ENCODE measurements around the gene NCF2. TPM values are rescaled to one million over a fixed set of nuclear protein-coding genes. Genes with fewer than 3 reads are reported as not detected.
"Not testable (repeated sequence)": the region's sequence is repeated elsewhere in the genome, so short reads cannot be mapped to it uniquely, and the experiment has no call there.

NCF2 gene, protein sequence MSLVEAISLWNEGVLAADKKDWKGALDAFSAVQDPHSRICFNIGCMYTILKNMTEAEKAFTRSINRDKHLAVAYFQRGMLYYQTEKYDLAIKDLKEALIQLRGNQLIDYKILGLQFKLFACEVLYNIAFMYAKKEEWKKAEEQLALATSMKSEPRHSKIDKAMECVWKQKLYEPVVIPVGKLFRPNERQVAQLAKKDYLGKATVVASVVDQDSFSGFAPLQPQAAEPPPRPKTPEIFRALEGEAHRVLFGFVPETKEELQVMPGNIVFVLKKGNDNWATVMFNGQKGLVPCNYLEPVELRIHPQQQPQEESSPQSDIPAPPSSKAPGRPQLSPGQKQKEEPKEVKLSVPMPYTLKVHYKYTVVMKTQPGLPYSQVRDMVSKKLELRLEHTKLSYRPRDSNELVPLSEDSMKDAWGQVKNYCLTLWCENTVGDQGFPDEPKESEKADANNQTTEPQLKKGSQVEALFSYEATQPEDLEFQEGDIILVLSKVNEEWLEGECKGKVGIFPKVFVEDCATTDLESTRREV
- 0.08 TPM in 1 of 2 replicates, not detected in the other for total RNA-seq (2014; rRNA removed; shearing (Covaris generic))
- polyA plus RNA-seq (2015; cell fraction: cytosol; rRNA removed) = 0.10 TPM in 1 of 2 replicates, not detected in the other
- not detected in 2 replicates for polyA plus RNA-seq (2015; cell fraction: nucleus; rRNA removed)

DNA sequence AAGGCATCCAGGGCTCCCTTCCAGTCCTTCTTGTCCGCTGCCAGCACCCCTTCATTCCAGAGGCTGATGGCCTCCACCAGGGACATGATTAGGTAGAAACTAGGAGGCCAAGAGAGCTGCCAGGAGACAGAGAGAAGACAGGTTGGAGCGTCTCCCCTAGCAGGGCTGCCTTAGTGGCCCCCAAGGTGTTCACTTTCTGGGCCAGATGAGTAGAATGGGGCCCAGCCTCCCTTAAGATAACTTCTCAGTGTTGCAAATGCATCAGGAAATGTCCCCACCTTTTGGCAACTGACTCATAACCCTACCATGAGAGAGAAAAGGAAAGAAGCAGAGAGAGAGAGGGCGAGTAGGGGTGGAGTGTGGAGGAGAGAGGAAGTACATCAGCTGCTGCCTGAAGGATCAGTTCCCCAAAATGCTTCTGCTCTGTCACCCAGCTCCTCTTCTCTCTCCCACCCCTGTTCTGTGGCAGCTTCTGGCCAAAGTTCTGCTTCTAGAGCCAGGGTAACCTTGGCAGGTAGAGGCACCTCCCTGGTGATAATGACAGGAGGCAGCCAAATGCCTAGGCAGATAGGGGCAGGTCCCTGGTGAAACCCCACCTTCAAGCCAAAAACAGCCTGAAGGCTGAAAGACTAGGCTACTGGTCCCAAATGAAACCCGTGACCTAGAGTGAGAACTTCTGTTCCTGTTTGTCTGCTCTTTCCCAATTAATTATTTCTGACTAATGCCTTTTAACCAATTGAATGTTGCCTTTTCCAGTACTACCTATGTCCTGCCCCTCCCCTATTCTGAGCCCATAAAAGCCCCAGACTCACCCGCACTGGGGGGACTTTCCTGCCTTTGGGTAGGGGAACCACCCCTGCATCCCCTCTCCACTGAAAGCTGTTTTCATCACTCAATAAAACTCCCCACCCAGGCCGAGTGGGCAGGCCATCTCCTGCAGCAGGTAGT, at the start of gene NCF2:
Gene NCF2, minus strand, starts transcription at position 216 of the 948 bp plus-strand sequence. Its CDS starts 130 bp downstream, at position 86.
- DNase-seq (ENCODE audit: low read depth, low spot score) = no peak
- in situ Hi-C loops (cut with HindIII; ENCODE audit: low pct_unique_long_range_greater_than_20kb, low sequenced_read_pairs) = no loop called here

DNA sequence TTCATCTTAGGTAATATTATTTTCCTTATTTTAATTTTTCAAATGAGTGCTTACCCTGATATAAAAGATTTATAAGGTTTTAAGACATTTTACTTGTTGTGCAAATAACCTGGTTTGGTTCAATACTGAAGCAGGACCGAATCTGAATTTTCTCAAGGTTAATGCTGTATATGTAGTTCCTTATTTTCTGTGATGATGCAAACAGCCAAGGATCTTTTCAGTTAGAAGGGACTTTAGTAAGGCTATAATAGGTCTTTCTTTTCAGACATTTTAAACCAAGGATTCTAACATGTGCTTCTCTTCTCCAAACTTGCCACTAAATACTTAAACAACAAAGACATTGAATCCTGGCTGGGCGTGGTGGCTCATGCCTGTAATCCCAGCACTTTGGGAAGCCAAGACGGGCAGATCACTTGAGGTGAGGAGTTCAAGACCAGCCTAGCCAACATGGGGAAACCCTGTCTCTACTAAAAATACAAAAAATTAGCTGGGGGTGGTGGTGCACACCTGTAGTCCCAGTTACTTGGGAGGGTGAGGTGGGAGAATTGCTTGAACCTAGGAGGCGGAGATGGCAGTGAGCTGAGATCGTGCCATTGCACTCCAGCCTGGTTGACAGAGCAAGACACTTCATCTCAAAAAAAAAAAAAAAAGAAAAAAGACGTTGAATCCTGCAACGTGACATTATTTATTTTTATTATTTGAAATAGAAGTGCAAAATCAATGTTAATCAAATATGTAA, 48.6 kb upstream of the NCF2 start:
- no peak for DNase-seq (ENCODE audit: low read depth, low spot score)
- in situ Hi-C loops (cut with HindIII; ENCODE audit: low pct_unique_long_range_greater_than_20kb, low sequenced_read_pairs) = no loop called here

DNA sequence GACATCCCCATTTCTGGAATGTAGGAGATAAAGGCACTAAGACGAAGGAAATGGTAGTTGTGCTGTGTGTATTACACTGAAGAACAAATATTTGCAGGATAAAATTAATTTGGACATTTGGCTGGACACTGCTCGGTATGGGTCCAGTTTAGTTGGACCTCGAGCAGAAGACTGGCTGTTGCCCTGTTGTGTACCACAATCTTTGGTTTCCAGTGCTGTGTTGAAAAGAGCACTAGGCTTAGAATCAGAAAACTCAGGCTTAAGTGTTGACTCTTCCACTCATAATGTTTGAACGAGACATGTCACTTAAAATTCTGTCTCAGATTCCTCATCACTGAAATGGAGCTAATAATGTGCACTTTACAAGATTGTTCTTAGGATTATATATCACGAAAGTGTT, 46.5 kb upstream of the NCF2 start:
- in situ Hi-C loops (cut with HindIII; ENCODE audit: low pct_unique_long_range_greater_than_20kb, low sequenced_read_pairs) = no loop called here
- no peak for DNase-seq (ENCODE audit: low read depth, low spot score)

DNA sequence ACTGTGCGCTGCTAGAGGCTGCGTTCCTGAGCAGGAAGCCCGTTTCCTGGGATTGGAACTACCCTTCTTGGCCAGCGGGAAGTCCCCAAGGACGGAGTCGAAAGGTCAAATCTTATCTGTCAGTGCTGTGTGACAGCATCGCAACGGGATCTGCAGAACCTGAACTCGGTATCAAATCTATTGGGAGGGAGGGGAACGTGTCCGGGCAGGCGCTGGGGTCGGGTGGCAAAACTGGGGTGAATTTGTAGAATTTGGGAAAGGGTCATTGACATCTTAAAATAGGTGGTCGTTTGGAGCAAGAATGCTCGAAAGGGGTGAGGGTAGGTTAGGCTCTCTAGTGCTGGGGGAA, 46.0 kb upstream of the NCF2 start:
- in situ Hi-C loops (cut with HindIII; ENCODE audit: low pct_unique_long_range_greater_than_20kb, low sequenced_read_pairs) = no loop called here
- no peak for DNase-seq (ENCODE audit: low read depth, low spot score)

DNA sequence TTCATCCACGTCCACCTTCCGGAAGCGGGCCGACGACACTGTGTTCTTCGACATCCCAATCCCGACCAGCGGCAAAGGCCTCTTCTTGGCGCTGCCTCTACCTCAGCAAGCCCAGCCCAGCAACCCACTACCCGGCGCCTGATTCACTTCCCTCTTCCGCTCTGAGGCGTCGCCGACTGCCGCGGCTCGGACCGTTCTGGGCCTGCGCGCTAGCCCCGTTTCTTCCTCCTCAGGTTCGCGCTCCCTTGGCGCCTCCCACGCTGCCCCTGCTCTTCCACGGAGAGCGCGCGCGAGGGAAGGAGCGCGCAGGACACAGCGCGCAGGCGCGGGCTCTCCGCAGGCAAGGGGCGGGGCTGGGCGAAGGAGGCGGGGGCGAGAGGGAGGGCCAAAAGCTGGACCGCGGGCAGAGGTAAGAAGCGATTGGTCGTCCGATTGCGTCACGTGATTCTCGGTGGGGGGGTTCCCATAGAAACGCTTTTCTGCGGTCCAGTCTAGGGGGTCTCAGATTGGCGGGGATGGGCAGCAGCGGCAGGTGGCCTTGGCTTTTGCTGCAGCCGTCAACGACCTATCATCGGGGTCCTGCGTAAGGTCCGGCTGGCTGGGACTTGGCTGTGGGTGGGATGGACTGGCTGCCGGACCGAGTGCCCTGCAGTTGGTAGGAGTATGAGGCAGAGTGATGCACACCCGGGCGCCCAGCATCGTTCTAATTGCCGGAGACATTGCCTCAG, 45.5 kb upstream of the NCF2 start, which contains the start of gene ARPC5:
Gene ARPC5, minus strand, starts transcription at position 178 of the 728 bp plus-strand sequence. Its CDS starts 124 bp downstream, at position 54.
- in situ Hi-C loops (cut with HindIII; ENCODE audit: low pct_unique_long_range_greater_than_20kb, low sequenced_read_pairs) = no loop called here
- DNase-seq (ENCODE audit: low read depth, low spot score) = peak; percentile 97

DNA sequence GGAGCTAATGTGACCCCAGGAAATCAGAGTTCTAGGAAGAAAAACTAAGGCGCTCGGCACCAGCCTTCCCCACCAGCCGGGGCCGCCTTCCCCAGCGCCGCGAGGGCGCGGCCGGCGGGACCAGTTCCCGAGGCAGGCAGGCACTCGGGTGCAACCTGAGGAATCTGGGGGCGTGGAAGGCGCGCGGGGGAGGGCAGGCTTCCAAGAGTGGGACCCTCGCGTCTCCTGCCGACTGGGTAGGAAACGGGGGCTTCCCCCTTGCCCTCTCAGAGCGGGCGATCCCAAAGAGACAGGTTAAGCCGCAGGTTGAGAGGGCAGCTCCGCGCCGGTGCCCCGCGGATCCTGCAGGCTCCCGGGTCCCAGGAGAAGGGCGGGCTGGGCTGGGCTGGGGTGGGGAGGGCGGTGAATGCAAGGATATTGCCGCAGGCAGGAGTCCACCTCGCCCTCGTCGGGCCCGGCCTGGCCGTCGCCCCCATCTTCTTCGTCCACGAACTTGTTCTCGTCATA, 44.9 kb upstream of the NCF2 start:
- no peak for DNase-seq (ENCODE audit: low read depth, low spot score)
- in situ Hi-C loops (cut with HindIII; ENCODE audit: low pct_unique_long_range_greater_than_20kb, low sequenced_read_pairs) = no loop called here

DNA sequence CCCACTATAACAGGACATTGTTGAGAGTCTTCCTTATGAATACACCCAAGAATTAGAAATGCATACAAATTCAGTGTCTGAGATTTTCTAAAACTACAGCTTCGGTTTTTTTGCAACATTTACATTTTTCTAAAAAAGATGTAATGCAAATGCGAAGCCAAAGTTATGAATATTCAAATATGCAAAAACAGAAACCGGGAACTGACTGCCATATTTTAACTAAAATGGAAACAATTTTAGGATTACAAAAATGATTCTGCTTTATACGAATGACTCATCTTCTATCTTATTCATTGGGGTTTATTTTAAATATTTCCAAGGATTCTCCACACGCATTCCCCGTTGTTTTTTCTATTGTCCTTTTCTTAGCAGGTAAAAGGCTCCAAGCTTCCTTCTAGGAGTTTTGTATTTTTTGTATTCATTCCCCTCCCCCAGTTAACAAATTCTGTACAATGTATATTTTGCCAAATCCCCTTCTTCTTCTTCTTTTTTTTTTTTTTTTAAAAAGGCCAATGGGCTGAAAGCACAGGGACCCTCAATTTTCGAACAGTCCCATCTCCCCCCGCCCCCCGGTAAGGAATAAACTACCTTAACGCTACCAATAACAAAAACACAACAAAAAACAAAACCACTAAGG, 44.3 kb upstream of the NCF2 start:
- in situ Hi-C loops (cut with HindIII; ENCODE audit: low pct_unique_long_range_greater_than_20kb, low sequenced_read_pairs) = no loop called here
- DNase-seq (ENCODE audit: low read depth, low spot score) = no peak

DNA sequence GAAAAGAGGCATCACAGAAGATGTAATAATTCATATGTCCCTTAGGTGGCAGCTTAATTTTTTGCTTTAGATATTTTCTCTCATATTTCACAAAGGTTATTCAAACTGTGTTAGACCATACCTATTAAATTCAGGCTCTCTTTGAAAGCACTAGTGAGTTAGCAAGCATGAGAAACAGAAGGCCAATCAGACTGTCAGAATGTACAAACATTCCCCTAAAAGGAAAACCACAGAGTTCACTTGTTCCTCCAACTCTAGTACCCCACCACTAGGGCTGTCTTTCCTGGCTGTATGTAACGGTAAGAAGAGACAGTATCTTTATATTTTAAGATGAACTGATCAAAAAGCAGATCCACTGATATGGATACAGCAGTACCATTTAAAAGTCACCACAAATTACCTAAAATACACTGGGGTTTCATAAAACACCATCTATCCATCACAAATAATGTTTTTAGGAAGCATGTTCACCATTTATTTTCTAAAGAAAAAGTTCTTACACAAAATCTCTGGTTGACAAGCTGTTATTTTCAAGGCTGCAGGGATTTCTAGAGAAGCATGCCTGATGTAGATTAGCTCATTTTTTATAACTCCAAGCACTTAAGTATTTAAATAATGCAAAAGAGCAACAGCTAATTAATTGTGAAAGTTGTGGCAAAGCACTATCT, 43.6 kb upstream of the NCF2 start:
- in situ Hi-C loops (cut with HindIII; ENCODE audit: low pct_unique_long_range_greater_than_20kb, low sequenced_read_pairs) = no loop called here
- DNase-seq (ENCODE audit: low read depth, low spot score) = peak; percentile 72

DNA sequence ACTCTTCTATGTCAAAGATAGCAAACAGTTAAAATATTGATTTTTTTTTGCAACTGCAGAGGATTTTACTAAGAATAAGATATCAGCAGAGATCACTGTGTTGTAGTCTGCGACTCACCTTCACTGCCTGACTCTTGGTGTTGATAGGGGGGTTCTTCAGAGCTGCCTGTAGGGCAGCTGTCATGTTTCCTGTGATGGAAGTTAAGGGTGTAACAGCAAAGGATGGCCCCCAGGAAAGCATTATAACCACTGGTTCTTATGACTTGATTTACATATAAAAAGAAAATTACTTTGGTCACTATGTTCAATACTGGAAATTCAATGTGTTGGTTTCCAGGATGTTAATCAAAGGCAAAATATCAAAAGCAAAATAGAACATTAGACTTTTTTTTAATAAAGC, 42.7 kb upstream of the NCF2 start:
- no peak for DNase-seq (ENCODE audit: low read depth, low spot score)
- in situ Hi-C loops (cut with HindIII; ENCODE audit: low pct_unique_long_range_greater_than_20kb, low sequenced_read_pairs) = no loop called here

DNA sequence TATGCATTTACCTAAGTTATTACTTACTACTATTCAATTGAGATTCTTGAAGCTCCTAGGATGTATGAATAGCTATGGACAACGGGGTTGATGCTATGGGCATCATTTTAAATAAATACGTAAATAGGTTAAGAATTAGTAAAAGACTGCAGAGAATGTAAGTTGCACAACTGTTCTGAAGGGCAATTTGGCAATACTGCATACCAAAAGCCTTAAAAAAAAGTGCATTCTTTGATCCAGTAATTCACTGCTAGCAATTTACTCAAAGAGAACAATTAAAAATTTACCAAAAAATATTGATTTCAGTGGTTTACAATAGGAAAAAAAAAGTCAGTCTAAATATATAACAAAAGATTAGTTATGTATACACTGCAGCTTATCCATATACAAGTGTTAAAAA, 41.9 kb upstream of the NCF2 start:
- in situ Hi-C loops (cut with HindIII; ENCODE audit: low pct_unique_long_range_greater_than_20kb, low sequenced_read_pairs) = no loop called here
- DNase-seq (ENCODE audit: low read depth, low spot score) = no peak

DNA sequence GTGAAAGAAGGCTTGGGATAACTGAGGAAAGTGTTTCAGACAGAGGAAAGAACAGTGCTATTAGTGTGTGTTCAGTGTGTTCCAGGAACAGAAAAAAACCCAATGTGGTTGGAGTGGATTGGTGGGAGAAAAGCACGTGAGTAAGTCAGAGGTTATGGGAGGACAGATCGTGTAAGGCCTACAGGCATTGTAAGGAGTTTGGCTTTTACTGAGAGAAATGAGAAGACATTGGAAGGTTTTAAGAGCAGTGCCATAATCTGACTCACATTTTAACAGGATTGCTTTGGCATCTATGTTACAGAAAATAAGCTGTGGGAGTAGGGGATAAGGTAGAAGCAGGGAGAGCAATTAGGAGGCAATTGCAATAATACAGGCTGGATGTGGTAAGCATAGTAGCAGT, 40.5 kb upstream of the NCF2 start:
- in situ Hi-C loops (cut with HindIII; ENCODE audit: low pct_unique_long_range_greater_than_20kb, low sequenced_read_pairs) = no loop called here
- DNase-seq (ENCODE audit: low read depth, low spot score) = peak; percentile 94

DNA sequence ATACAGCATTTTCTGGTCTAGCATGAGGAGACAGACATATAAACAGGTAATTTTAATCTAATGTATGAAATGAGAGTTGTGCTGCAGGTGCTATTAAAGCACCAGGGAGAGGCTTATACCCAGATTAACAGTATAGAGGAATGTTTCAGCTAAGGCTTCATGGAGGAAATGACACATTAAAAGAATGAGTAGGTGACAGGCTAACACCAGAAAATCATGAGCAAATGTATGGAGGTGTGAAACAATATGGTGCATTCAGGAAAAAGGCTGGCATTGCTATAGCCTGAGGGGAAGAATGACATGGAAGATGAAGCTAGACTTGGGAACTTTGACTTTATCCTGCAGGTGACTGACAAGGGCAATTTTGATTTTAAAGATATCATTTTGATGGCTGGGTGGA, 38.3 kb upstream of the NCF2 start:
- in situ Hi-C loops (cut with HindIII; ENCODE audit: low pct_unique_long_range_greater_than_20kb, low sequenced_read_pairs) = no loop called here
- no peak for DNase-seq (ENCODE audit: low read depth, low spot score)

DNA sequence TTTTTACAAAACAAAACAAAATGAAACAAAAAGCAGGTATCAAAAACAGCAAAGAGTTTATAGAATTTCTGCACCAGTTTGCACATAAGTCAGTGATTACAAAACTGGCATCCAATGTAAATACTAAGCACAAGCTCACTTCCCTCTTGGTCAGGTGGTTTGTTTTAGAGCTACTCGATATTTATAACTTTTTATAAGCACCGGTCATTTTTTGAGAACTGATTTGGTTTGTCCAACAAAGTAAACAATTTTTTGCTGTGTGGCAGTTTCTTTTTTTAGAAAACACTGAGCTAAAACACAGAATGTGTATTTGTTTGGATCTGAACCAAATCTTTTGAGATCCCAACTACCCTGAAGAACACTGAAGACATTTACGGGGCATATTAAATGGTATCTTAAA, 36.0 kb upstream of the NCF2 start:
- DNase-seq (ENCODE audit: low read depth, low spot score); in situ Hi-C loops (cut with HindIII; ENCODE audit: low pct_unique_long_range_greater_than_20kb, low sequenced_read_pairs): not testable (repeated sequence)

DNA sequence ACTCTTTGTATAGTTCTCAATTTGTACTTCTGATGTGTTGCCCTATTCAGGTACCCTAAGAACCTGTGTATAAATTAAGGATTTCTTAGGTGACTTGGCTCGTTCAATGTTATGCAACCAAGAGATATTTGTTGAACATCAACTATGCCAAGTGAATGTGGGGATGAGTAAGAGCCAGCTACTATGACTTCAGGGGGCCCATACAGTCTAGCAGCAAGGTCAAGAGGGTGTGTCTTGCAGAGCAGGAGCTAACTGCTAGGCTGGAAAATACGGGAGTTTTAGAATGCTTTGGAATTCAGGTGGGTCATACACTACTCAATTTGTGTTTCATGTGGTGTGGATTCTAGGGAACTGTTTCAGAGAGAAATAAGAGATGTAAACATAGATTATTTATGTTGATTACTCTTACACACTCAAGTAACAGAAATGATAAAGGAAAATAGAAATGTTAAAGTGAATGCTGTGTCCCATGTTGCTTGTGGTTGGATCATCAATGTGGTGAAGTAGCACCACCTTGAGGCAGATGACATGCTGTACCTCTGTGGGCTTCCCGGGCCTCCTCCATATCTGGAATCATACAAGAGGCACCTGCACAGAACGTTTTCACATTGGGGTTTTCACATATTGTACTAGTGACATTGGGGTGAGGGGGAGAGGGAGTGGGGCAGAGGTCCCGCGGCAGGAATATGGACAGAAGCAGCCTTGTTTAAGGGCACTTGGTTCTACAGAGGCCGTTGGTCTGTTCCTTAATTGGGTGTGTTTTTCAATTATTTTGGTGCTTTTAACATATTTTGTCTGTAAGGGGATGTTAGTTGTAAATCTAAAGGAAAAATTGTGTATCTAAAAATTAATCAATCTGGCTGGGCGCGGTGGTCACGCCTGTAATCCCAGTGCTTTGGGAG, 32.9 kb upstream of the NCF2 start:
- in situ Hi-C loops (cut with HindIII; ENCODE audit: low pct_unique_long_range_greater_than_20kb, low sequenced_read_pairs) = no loop called here
- DNase-seq (ENCODE audit: low read depth, low spot score) = peak; percentile 75

DNA sequence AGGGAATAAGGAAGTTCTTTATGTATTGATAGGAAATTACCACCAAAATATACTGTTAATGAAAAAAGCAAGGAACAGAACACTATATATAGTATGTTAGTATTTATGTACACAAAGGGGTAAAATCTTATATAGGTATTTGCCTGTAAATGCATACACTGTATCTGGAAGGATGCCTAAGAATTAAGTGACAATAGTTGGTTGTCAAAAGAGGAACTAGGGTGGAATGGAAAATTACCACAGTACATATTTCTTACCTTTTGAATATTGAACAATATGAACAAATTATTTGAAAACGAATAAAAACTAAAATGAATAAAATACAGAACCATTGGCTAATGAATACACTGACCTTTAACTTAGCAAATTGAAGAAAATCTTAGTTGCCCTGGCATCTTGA, 31.8 kb upstream of the NCF2 start:
- in situ Hi-C loops (cut with HindIII; ENCODE audit: low pct_unique_long_range_greater_than_20kb, low sequenced_read_pairs) = no loop called here

More for the DNA sequence above, 31.8 kb upstream of the NCF2 start:
- DNase-seq (ENCODE audit: low read depth, low spot score) = no peak
